ENCODE results near the gene PRDM15.

PRDM15 gene

GRCh38 chr21:41890355-41890754, 11.2 kb upstream of the PRDM15 start:
- no peak for DNase-seq (ENCODE audit: low spot score)
- in situ Hi-C loops (cut with MboI; ENCODE audit: low pct_unique_long_range_greater_than_20kb, low sequenced_read_pairs, unreplicated experiment): no loop called here

GRCh38 chr21:41888749-41889376, 9.7 kb upstream of the PRDM15 start:
- no peak for DNase-seq (ENCODE audit: low spot score)
- TF ChIP-seq CTCF (IDR thresholded peaks at IDR 0.05; ENCODE audit: extremely low read depth, insufficient read depth, missing control alignments): no peak
- in situ Hi-C loops (cut with MboI; ENCODE audit: low pct_unique_long_range_greater_than_20kb, low sequenced_read_pairs, unreplicated experiment): no loop called here

More at GRCh38 chr21:41890355-41890754, 11.2 kb upstream of the PRDM15 start:
- no peak for TF ChIP-seq CTCF (IDR thresholded peaks at IDR 0.05; ENCODE audit: extremely low read depth, insufficient read depth, missing control alignments)

- no peak for TF ChIP-seq CTCF (IDR thresholded peaks at IDR 0.05; ENCODE audit: extremely low read depth, insufficient read depth, missing control alignments)
- no peak for DNase-seq (ENCODE audit: low spot score)
- in situ Hi-C loops (cut with MboI; ENCODE audit: low pct_unique_long_range_greater_than_20kb, low sequenced_read_pairs, unreplicated experiment): no loop called here
Measured at GRCh38 chr21:41887667-41888066, 8.5 kb upstream of the PRDM15 start.

- DNase-seq (ENCODE audit: low spot score): no peak
- TF ChIP-seq CTCF (IDR thresholded peaks at IDR 0.05; ENCODE audit: extremely low read depth, insufficient read depth, missing control alignments): no peak
- in situ Hi-C loops (cut with MboI; ENCODE audit: low pct_unique_long_range_greater_than_20kb, low sequenced_read_pairs, unreplicated experiment): no loop called here
Measured at GRCh38 chr21:41886328-41886727, 7.2 kb upstream of the PRDM15 start.

GRCh38 chr21:41885341-41886024, 6.3 kb upstream of the PRDM15 start:
- TF ChIP-seq CTCF (IDR thresholded peaks at IDR 0.05; ENCODE audit: extremely low read depth, insufficient read depth, missing control alignments): peak; percentile 22
- peak; percentile 50 for DNase-seq (ENCODE audit: low spot score)
- in situ Hi-C loops (cut with MboI; ENCODE audit: low pct_unique_long_range_greater_than_20kb, low sequenced_read_pairs, unreplicated experiment): no loop called here

- in situ Hi-C loops (cut with MboI; ENCODE audit: low pct_unique_long_range_greater_than_20kb, low sequenced_read_pairs, unreplicated experiment): no loop called here
- TF ChIP-seq CTCF (IDR thresholded peaks at IDR 0.05; ENCODE audit: extremely low read depth, insufficient read depth, missing control alignments): no peak
- DNase-seq (ENCODE audit: low spot score): no peak
Measured at GRCh38 chr21:41884501-41885030, 5.4 kb upstream of the PRDM15 start.

All from GM13977 (cell line).